HG03520 (cell line): ENCODE measurements around the gene DACH1.
"Not testable (repeated sequence)": the region's sequence is repeated elsewhere in the genome, so short reads cannot be mapped to it uniquely, and the experiment has no call there.

Source experiments
- ATAC-seq: cut with Tn5 transposase; IDR thresholded peaks from one replicate; pipeline ENCODE4 v1.9.1; 2021; ENCODE audit warnings: mild to moderate bottlenecking, moderate library complexity; ENCODE audit not compliant: unreplicated experiment

Gene DACH1

GRCh38 chr13:71785361-71785760 is 81.6 kb downstream of the DACH1 start:
- no peak for ATAC-seq

- no peak for ATAC-seq
Observed at GRCh38 chr13:71780546-71780945, 86.5 kb downstream of the DACH1 start.

- ATAC-seq, result not testable (repeated sequence)
Observed at GRCh38 chr13:71778998-71779397, 88.0 kb downstream of the DACH1 start.

GRCh38 chr13:71775966-71776365 is 91.0 kb downstream of the DACH1 start:
- no peak for ATAC-seq

GRCh38 chr13:71774863-71775262 is 92.1 kb downstream of the DACH1 start:
- no peak for ATAC-seq

- no peak for ATAC-seq
Observed at GRCh38 chr13:71773531-71773930, 93.5 kb downstream of the DACH1 start.

- no peak for ATAC-seq
Observed at GRCh38 chr13:71772361-71772760, 94.6 kb downstream of the DACH1 start.

GRCh38 chr13:71771144-71771543 is 95.9 kb downstream of the DACH1 start:
- no peak for ATAC-seq

GRCh38 chr13:71770710-71771109 is 96.3 kb downstream of the DACH1 start:
- ATAC-seq, result no peak

- ATAC-seq, result no peak
Observed at GRCh38 chr13:71768881-71769280, 98.1 kb downstream of the DACH1 start.

GRCh38 chr13:71759651-71760511 is 107.1 kb downstream of the DACH1 start:
- no peak for ATAC-seq

GRCh38 chr13:71758828-71759227 is 108.2 kb downstream of the DACH1 start:
- no peak for ATAC-seq

GRCh38 chr13:71754407-71754974 is 112.5 kb downstream of the DACH1 start:
- no peak for ATAC-seq

- no peak for ATAC-seq
Observed at GRCh38 chr13:71752775-71753513, 114.1 kb downstream of the DACH1 start.

- no peak for ATAC-seq
Observed at GRCh38 chr13:71751073-71751472, 115.9 kb downstream of the DACH1 start.

GRCh38 chr13:71730267-71730666 is 136.7 kb downstream of the DACH1 start:
- ATAC-seq, result no peak

GRCh38 chr13:71729441-71729840 is 137.6 kb downstream of the DACH1 start:
- no peak for ATAC-seq

GRCh38 chr13:71727662-71728061 is 139.3 kb downstream of the DACH1 start:
- ATAC-seq, result no peak

- no peak for ATAC-seq
Observed at GRCh38 chr13:71727042-71727441, 140.0 kb downstream of the DACH1 start.

- no peak for ATAC-seq
Observed at GRCh38 chr13:71722206-71722605, 144.8 kb downstream of the DACH1 start.

- ATAC-seq, result no peak
Observed at GRCh38 chr13:71721104-71721503, 145.9 kb downstream of the DACH1 start.

- ATAC-seq, result no peak
Observed at GRCh38 chr13:71718931-71719330, 148.1 kb downstream of the DACH1 start.
